Posterior vena cava (tissue), 2 donors: ENCODE data around the gene TRRAP. TPM values are rescaled to one million over a fixed set of nuclear protein-coding genes. Genes with fewer than 3 reads are reported as not detected.
"Not testable (repeated sequence)": the region's sequence is repeated elsewhere in the genome, so short reads cannot be mapped to it uniquely, and the experiment has no call there.

Experiments used
- DNase-seq: peaks from one replicate; pipeline ENCODE4 v3.0.0-alpha.2; 2020; ENCODE audit warnings: low spot score
- intact Hi-C, 2 donors: fragments of 100-400 bp; cut with DNase I; formaldehyde crosslinking; loops; one replicate each; pipeline versions ENCODE4 v1.14.1 to v1.14.2; 2022 to 2023
- total RNA-seq, 2 donors: library from RNA; stranded (reverse); fragmentation: NEBNext Ultra II Directional; extraction: Animal tissue kit (Norgen Biotek cat#: 25700); gene quantifications; one replicate each; pipeline ENCODE4 v1.2.1, GENCODE V29; 2021
- donor health status: DM: yes; HTN: yes; CAD: no.
- donor health status: DM: yes; HTN: yes; CAD: no.

Gene TRRAP
- total RNA-seq, 2 donors from 2014 or later = 25.6 to 26.9 TPM

GRCh38 chr7:99032928-99033327 is 154.6 kb downstream of the TRRAP start:
- DNase-seq = no peak
- intact Hi-C loops = loop anchor here in 1 of 2 donors (5.0 kb wide), 1 partner anchor 109 kb away; the partner anchor contains the start of gene SMURF1

GRCh38 chr7:99033765-99034164 is 155.4 kb downstream of the TRRAP start:
- no peak for DNase-seq
- intact Hi-C loops = loop anchor here in 1 of 2 donors (5.0 kb wide), 1 partner anchor 109 kb away; the partner anchor contains the start of gene SMURF1

- intact Hi-C loops = loop anchor here (5.0 kb wide), 2 partner anchors 107 to 277 kb away; partner anchors contain the start of gene SMURF1 (in 1 of the 2)
- DNase-seq = peak; percentile 77
These were observed 156.8 kb downstream of the TRRAP start for GRCh38 chr7:99034932-99035722.

- intact Hi-C loops = loop anchor here in 1 of 2 donors (2.0 to 5.0 kb wide), 2 partner anchors 53 to 276 kb away; no protein-coding TSS in a partner anchor
- DNase-seq = peak; percentile 77
These were observed 157.6 kb downstream of the TRRAP start for GRCh38 chr7:99035723-99036545.

GRCh38 chr7:99036546-99037111 is 158.3 kb downstream of the TRRAP start:
- peak; percentile 87 for DNase-seq

GRCh38 chr7:99037327-99037940 is 159.1 kb downstream of the TRRAP start:
- no peak for DNase-seq
- intact Hi-C loops = loop anchor here in 1 of 2 donors (2.0 to 5.0 kb wide), 2 partner anchors 55 to 275 kb away; no protein-coding TSS in a partner anchor

More at GRCh38 chr7:99036546-99037111, 158.3 kb downstream of the TRRAP start:
- intact Hi-C loops = loop anchor here in 1 of 2 donors (2.0 to 5.0 kb wide), 2 partner anchors 54 to 276 kb away; no protein-coding TSS in a partner anchor

GRCh38 chr7:99038086-99038855 is 159.9 kb downstream of the TRRAP start:
- DNase-seq = peak; percentile 72
- intact Hi-C loops = loop anchor here in 1 of 2 donors (5.0 kb wide), 1 partner anchor 274 kb away; no protein-coding TSS in a partner anchor

GRCh38 chr7:99039384-99039891 is 161.1 kb downstream of the TRRAP start:
- no peak for DNase-seq
- intact Hi-C loops = loop anchor here in 1 of 2 donors (5.0 kb wide), 1 partner anchor 273 kb away; no protein-coding TSS in a partner anchor

GRCh38 chr7:99040104-99040958 is 162.0 kb downstream of the TRRAP start:
- DNase-seq = peak; percentile 92
- intact Hi-C loops = loop anchor here (2.0 to 10.0 kb wide), 2 partner anchors 84 to 272 kb away; no protein-coding TSS in a partner anchor

GRCh38 chr7:99041526-99041925 is 163.2 kb downstream of the TRRAP start:
- intact Hi-C loops = loop anchor here (2.0 to 10.0 kb wide), 2 partner anchors 83 to 271 kb away; no protein-coding TSS in a partner anchor

GRCh38 chr7:99042957-99043356 is 164.6 kb downstream of the TRRAP start:
- DNase-seq = no peak
- intact Hi-C loops = loop anchor here in 1 of 2 donors (10.0 kb wide), 1 partner anchor 82 kb away; no protein-coding TSS in a partner anchor

More at GRCh38 chr7:99041526-99041925, 163.2 kb downstream of the TRRAP start:
- no peak for DNase-seq

GRCh38 chr7:99044858-99045257 is 166.5 kb downstream of the TRRAP start:
- DNase-seq = not testable (repeated sequence)
- intact Hi-C loops = loop anchor here in 1 of 2 donors (10.0 kb wide), 1 partner anchor 80 kb away; no protein-coding TSS in a partner anchor

GRCh38 chr7:99046262-99046661 is 167.9 kb downstream of the TRRAP start:
- intact Hi-C loops = loop anchor here in 1 of 2 donors (10.0 kb wide), 1 partner anchor 79 kb away; no protein-coding TSS in a partner anchor
- DNase-seq = not testable (repeated sequence)

- intact Hi-C loops = loop anchor here in 1 of 2 donors (10.0 kb wide), 1 partner anchor 78 kb away; no protein-coding TSS in a partner anchor
- DNase-seq = no peak
These were observed 168.4 kb downstream of the TRRAP start for GRCh38 chr7:99046722-99047121.

- intact Hi-C loops = loop anchor here in 1 of 2 donors (10.0 kb wide), 1 partner anchor 77 kb away; no protein-coding TSS in a partner anchor
- no peak for DNase-seq
These were observed 169.3 kb downstream of the TRRAP start for GRCh38 chr7:99047526-99048077.

- intact Hi-C loops = loop anchor here in 1 of 2 donors (5.0 kb wide), 1 partner anchor 96 kb away; no protein-coding TSS in a partner anchor
- no peak for DNase-seq
These were observed 172.6 kb downstream of the TRRAP start for GRCh38 chr7:99050971-99051370.
